HepG2 (cell line): Measurements from ENCODE around the gene RBL1. TPM values are rescaled to one million over a fixed set of nuclear protein-coding genes. Genes with fewer than 3 reads are reported as not detected.
A peak's percentile ranks its signal among the peaks of the same experiment; 100 is the strongest.

Experiments
- KAT2B ChIP-seq: fragments of 150-350 bp; IDR thresholded peaks from 2 replicates; pipeline ENCODE4 v1.6.1; 2014; ENCODE audit warnings: low read depth, low read length, borderline replicate concordance
- SIX4 ChIP-seq: sonication (generic); formaldehyde crosslinking; IDR thresholded peaks from 2 replicates; pipeline ENCODE4 v1.4.0; 2020; ENCODE audit warnings: missing genetic modification reagents
- TGIF2 ChIP-seq: IDR thresholded peaks from 2 replicates; pipeline ENCODE4 v1.6.1; 2016; ENCODE audit warnings: control low read depth, missing compliant biosample characterization
- TOPORS ChIP-seq: sonication (generic); formaldehyde crosslinking; IDR thresholded peaks from 2 replicates; pipeline ENCODE4 v1.8.0; 2023; ENCODE audit warnings: mild to moderate bottlenecking, missing genetic modification reagents
- ZBTB40 ChIP-seq, 2 experiments: fragments of 450-650 bp in 1 of 2; sonication (generic) in 1 of 2; formaldehyde crosslinking in 1 of 2; IDR thresholded peaks; 2 replicates each; pipeline versions ENCODE4 v1.6.1 to v1.8.0; 2016 to 2022; ENCODE audit warnings: antibody characterized with exemption in 1 of 2, mild to moderate bottlenecking in 1 of 2, missing genetic modification reagents in 1 of 2
- ZNF414 ChIP-seq: sonication (generic); formaldehyde crosslinking; IDR thresholded peaks from 2 replicates; pipeline ENCODE4 v1.5.0; 2020; ENCODE audit warnings: missing genetic modification reagents
- ZNF501 ChIP-seq: sonication (generic); formaldehyde crosslinking; IDR thresholded peaks from 2 replicates; pipeline ENCODE4 v1.5.1; 2020; ENCODE audit warnings: mild to moderate bottlenecking, moderate library complexity, missing genetic modification reagents
- ZNF557 ChIP-seq: sonication (generic); formaldehyde crosslinking; IDR thresholded peaks from 2 replicates; pipeline ENCODE4 v1.4.0; 2020; ENCODE audit warnings: missing genetic modification reagents
- ZNF670 ChIP-seq: sonication (generic); formaldehyde crosslinking; IDR thresholded peaks from 2 replicates; pipeline ENCODE4 v1.8.0; 2022; ENCODE audit warnings: mild to moderate bottlenecking, missing genetic modification reagents, borderline replicate concordance
- ZNF773 ChIP-seq: sonication (generic); formaldehyde crosslinking; IDR thresholded peaks from 2 replicates; pipeline ENCODE4 v1.4.0; 2020; ENCODE audit warnings: missing genetic modification reagents, borderline replicate concordance
- polyA plus RNA-seq, 8 experiments: library from polyadenylated mRNA; depleted of rRNA in 3 of 8; stranded (reverse) in 7 of 8; unstranded in 1 of 8; fragments of >200 nt; fragmentation: Illumina TruSeq in 4 of 8; extraction: Trizol in 4 of 8; gene quantifications; 2 replicates each; pipeline versions ENCODE4 v1.2.1 to v1.2.3, GENCODE V29; 2011 to 2016; ENCODE audit warnings: low read depth in 4 of 8, missing spikeins in 1 of 8, mixed read lengths in 1 of 8; ENCODE audit not compliant: insufficient read depth in 1 of 8
- total RNA-seq, 5 experiments: library from RNA; depleted of rRNA; stranded (reverse); fragments of >200 nt; fragmentation: Illumina TruSeq; extraction: Trizol; gene quantifications; 2 replicates each; pipeline ENCODE4 v1.2.3, GENCODE V29; 2016; ENCODE audit warnings: low read depth in 1 of 5
- TF ChIP-seq, protein P1 (sequence below): sonication (generic); formaldehyde crosslinking; IDR thresholded peaks from 2 replicates; pipeline ENCODE4 v1.5.0; 2020; ENCODE audit warnings: mild to moderate bottlenecking, missing genetic modification reagents, moderate library complexity
- TF ChIP-seq, protein P2 (sequence below): IDR thresholded peaks from 2 replicates; pipeline ENCODE4 v1.6.1; 2016; ENCODE audit warnings: low read depth, control low read depth
- TF ChIP-seq, protein P3 (sequence below): sonication (generic); formaldehyde crosslinking; IDR thresholded peaks from 2 replicates; pipeline ENCODE4 v1.8.0; 2023; ENCODE audit warnings: mild to moderate bottlenecking, missing genetic modification reagents

The RBL1 gene
- total and polyA plus RNA-seq, 2 of the 13 experiments (the other 11 are each of a cell fraction or from before 2014, with no cell fraction given): 6.0 to 27.5 TPM

DNA sequence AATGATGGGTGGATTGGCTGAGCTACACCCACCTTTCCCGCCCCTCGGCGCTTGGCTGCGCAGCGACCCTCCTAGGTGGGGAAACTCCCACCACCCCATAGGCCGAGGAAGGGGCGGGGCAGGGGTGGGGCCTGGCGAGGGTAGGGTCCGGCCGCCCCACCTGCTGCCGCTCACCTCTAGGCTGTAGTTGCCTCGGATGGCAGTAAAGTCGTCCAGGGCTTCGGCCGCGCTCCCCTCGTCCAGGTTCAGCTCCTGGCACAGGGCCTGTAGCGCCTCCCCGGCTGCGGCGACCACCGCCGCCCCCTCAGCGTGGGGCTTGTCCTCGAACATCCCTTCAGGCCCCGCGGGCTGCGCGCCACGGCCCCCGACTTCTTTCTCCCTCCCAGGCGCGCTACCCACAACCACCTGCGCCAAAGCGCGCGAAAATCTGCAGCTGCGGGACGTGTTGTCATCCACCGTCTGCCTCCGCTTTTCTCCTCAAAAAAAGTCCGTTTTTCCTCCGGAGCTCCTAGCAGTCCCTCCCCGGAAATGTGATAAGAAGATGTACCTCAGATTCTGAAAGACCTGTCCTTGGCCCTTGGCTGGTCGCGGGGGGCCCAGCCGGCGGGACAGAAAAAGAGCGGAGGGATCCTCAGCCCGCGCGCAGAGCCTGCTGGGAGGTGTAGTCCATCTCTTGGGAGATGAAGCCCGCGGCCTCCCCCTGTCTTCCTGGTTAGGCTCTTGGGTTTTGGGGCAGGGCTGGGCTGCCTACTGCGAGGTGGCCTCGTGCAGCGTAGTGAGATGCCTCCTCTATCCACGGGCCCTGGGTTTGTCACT, at the start of gene RBL1 (continued):
- TF ChIP-seq ZNF414 (CRISPR knock-in tag): peak; percentile 99
- peak; percentile 95 for TF ChIP-seq ZNF773
- TF ChIP-seq, protein P1, sequence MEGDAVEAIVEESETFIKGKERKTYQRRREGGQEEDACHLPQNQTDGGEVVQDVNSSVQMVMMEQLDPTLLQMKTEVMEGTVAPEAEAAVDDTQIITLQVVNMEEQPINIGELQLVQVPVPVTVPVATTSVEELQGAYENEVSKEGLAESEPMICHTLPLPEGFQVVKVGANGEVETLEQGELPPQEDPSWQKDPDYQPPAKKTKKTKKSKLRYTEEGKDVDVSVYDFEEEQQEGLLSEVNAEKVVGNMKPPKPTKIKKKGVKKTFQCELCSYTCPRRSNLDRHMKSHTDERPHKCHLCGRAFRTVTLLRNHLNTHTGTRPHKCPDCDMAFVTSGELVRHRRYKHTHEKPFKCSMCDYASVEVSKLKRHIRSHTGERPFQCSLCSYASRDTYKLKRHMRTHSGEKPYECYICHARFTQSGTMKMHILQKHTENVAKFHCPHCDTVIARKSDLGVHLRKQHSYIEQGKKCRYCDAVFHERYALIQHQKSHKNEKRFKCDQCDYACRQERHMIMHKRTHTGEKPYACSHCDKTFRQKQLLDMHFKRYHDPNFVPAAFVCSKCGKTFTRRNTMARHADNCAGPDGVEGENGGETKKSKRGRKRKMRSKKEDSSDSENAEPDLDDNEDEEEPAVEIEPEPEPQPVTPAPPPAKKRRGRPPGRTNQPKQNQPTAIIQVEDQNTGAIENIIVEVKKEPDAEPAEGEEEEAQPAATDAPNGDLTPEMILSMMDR (CRISPR knock-in tag): peak; percentile 50
- TF ChIP-seq ZBTB40 (IDR thresholded peaks at IDR 0.05): no peak
- TF ChIP-seq ZBTB40 (CRISPR knock-in tag; IDR thresholded peaks at IDR 0.05): peak; percentile 98
- peak; percentile 94 for TF ChIP-seq TOPORS (CRISPR knock-in tag)
- peak; percentile 62; the same call in 1 of the 2 replicates for TF ChIP-seq SIX4
- peak; percentile 98 for TF ChIP-seq ZNF501
- peak; percentile 90 for TF ChIP-seq TGIF2 (CRISPR knock-in tag)
- peak; percentile 87 for TF ChIP-seq ZNF670 (CRISPR knock-in tag)
- TF ChIP-seq, protein P2, sequence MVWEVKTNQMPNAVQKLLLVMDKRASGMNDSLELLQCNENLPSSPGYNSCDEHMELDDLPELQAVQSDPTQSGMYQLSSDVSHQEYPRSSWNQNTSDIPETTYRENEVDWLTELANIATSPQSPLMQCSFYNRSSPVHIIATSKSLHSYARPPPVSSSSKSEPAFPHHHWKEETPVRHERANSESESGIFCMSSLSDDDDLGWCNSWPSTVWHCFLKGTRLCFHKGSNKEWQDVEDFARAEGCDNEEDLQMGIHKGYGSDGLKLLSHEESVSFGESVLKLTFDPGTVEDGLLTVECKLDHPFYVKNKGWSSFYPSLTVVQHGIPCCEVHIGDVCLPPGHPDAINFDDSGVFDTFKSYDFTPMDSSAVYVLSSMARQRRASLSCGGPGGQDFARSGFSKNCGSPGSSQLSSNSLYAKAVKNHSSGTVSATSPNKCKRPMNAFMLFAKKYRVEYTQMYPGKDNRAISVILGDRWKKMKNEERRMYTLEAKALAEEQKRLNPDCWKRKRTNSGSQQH (CRISPR knock-in tag): peak; percentile 97
- TF ChIP-seq KAT2B: no peak
- TF ChIP-seq, protein P3, sequence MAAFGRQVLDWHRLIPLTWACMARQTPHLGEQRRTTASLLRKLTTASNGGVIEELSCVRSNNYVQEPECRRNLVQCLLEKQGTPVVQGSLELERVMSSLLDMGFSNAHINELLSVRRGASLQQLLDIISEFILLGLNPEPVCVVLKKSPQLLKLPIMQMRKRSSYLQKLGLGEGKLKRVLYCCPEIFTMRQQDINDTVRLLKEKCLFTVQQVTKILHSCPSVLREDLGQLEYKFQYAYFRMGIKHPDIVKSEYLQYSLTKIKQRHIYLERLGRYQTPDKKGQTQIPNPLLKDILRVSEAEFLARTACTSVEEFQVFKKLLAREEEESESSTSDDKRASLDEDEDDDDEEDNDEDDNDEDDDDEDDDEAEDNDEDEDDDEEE (CRISPR knock-in tag): peak; percentile 96
- TF ChIP-seq ZNF557: peak; percentile 62; the same call in 1 of the 2 replicates
